ENCODE data around the gene DAB1. TPM values are rescaled to one million over a fixed set of nuclear protein-coding genes. Genes with fewer than 3 reads are reported as not detected.

Gene DAB1
- total RNA-seq, 1 donor, result not detected

DNA sequence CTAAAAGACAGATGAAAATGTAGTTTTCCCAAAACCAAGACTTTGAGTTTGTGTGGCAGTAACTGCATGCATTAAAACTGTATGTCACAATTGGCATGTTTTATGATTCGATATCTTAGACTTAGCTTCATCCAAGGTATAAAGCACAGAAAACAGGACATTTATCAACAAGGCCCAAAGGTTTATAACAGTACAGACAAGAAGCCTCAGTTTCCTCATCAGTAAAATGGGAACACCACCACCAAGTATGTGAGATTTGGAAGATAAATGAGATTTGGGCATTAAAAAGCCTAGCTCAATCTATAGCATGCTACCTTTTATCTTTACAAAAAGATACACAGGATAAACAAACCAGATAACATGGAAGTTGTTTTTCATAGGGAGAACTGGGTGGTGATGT is 128.5 kb downstream of the DAB1 start:
- Histone ChIP-seq H2AFZ (ENCODE audit: low read length) (no peak overlapping the region), H3K4me1 (ENCODE audit: insufficient read depth, low read length) (no peaks in the 10 kb centered on the region), H3K4me2 (ENCODE audit: insufficient read depth, low read length) (no peak overlapping the region), H3K27ac (ENCODE audit: low read depth, low read length) (no peak overlapping the region), H3K79me2 (ENCODE audit: insufficient read depth, low read length) (no peaks in the 10 kb centered on the region), H3K9me3 (ENCODE audit: low read depth, low read length) (no peaks in the 10 kb centered on the region), H3K27me3 (ENCODE audit: insufficient read depth, low read length) (no peaks in the 10 kb centered on the region), H3K36me3 (ENCODE audit: insufficient read depth, low read length) (no peaks in the 10 kb centered on the region), H3K4me3 (ENCODE audit: insufficient read depth, low read length) (no peak overlapping the region), H4K20me1 (ENCODE audit: insufficient read depth, low read length) (no peaks in the 10 kb centered on the region)
- DNase-seq (ENCODE audit: insufficient read length, low spot score, missing footprints), result no peak
- TF ChIP-seq, protein P1, sequence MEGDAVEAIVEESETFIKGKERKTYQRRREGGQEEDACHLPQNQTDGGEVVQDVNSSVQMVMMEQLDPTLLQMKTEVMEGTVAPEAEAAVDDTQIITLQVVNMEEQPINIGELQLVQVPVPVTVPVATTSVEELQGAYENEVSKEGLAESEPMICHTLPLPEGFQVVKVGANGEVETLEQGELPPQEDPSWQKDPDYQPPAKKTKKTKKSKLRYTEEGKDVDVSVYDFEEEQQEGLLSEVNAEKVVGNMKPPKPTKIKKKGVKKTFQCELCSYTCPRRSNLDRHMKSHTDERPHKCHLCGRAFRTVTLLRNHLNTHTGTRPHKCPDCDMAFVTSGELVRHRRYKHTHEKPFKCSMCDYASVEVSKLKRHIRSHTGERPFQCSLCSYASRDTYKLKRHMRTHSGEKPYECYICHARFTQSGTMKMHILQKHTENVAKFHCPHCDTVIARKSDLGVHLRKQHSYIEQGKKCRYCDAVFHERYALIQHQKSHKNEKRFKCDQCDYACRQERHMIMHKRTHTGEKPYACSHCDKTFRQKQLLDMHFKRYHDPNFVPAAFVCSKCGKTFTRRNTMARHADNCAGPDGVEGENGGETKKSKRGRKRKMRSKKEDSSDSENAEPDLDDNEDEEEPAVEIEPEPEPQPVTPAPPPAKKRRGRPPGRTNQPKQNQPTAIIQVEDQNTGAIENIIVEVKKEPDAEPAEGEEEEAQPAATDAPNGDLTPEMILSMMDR (IDR thresholded peaks at IDR 0.05; ENCODE audit: extremely low read depth, low read depth, low read length), result no peak

DNA sequence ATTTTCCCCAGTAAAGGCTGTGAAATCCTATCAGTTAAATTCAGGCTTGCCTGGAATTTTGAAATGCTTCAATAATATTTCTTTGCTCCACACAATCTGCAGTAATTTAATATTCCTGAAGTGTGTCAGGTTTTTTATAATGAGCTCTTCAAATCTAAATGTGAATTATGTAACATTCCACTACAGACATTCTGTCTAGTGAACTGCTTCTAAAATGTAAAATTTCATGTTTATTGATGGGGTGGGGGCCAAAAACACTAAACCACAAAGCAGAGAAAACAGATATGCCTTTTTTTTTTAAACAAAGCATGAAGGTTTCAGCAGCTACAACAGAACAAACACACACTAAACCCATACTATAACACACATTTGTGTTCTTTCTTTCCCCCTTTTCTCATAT is 129.7 kb downstream of the DAB1 start:
- Histone ChIP-seq H3K4me3 (ENCODE audit: insufficient read depth, low read length) (no peak overlapping the region), H4K20me1 (ENCODE audit: insufficient read depth, low read length) (no peaks in the 10 kb centered on the region), H3K4me2 (ENCODE audit: insufficient read depth, low read length) (no peak overlapping the region), H3K36me3 (ENCODE audit: insufficient read depth, low read length) (no peaks in the 10 kb centered on the region), H3K27ac (ENCODE audit: low read depth, low read length) (no peak overlapping the region), H2AFZ (ENCODE audit: low read length) (no peak overlapping the region), H3K27me3 (ENCODE audit: insufficient read depth, low read length) (no peaks in the 10 kb centered on the region), H3K4me1 (ENCODE audit: insufficient read depth, low read length) (no peaks in the 10 kb centered on the region), H3K79me2 (ENCODE audit: insufficient read depth, low read length) (no peaks in the 10 kb centered on the region), H3K9me3 (ENCODE audit: low read depth, low read length) (no peaks in the 10 kb centered on the region)
- TF ChIP-seq, protein P1 (IDR thresholded peaks at IDR 0.05; ENCODE audit: extremely low read depth, low read depth, low read length), result no peak
- no peak for DNase-seq (ENCODE audit: insufficient read length, low spot score, missing footprints)

DNA sequence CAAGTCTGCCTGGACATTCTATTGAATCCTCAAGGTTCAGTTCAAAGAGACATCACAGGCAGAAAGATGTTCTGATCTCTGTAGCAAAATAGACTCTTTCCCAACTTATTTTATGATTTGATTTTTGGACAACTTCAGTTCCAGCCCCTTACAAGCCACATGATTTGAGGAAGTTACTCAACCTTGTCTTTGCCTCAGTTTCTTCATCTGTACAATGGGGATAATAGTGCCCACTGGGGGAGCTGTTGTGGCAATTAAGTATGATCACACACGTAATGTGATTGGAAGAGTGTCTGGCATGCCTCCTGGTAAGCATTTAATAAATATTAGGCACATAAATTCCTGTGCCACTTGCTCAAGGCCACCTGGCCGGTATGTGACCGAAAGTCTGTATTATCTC is 130.6 kb downstream of the DAB1 start:
- no peaks in the 10 kb centered on the region for H3K79me2 ChIP-seq (ENCODE audit: insufficient read depth, low read length)
- no peak for DNase-seq (ENCODE audit: insufficient read length, low spot score, missing footprints)
- TF ChIP-seq, protein P1 (IDR thresholded peaks at IDR 0.05; ENCODE audit: extremely low read depth, low read depth, low read length), result no peak

DNA sequence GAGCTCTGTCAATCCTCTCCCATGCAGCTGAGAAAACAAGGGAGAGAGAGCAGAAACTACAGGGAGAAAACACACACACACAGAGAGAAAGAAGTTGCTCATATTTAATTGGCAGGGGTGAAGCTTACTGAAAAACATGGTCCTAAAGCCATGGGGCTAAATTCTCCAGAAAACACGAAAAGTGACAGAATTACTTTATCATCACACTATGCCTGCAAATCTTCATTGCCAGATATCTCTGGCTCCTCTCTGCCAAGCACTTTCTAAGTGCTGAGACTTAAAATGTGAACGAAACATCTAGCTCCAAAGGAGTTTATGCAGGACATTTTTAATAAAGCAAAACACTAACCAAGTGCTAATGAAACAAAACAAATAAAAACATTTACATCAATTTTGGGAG is 134.1 kb downstream of the DAB1 start:
- H3K36me3 ChIP-seq (ENCODE audit: insufficient read depth, low read length), result no peaks in the 10 kb centered on the region

More for the DNA sequence above, 130.6 kb downstream of the DAB1 start:
- Histone ChIP-seq H3K36me3 (ENCODE audit: insufficient read depth, low read length) (no peaks in the 10 kb centered on the region), H3K9me3 (ENCODE audit: low read depth, low read length) (no peaks in the 10 kb centered on the region), H4K20me1 (ENCODE audit: insufficient read depth, low read length) (no peaks in the 10 kb centered on the region), H3K27me3 (ENCODE audit: insufficient read depth, low read length) (no peaks in the 10 kb centered on the region), H3K4me3 (ENCODE audit: insufficient read depth, low read length) (no peak overlapping the region), H2AFZ (ENCODE audit: low read length) (no peak overlapping the region), H3K27ac (ENCODE audit: low read depth, low read length) (no peak overlapping the region), H3K4me1 (ENCODE audit: insufficient read depth, low read length) (no peaks in the 10 kb centered on the region), H3K4me2 (ENCODE audit: insufficient read depth, low read length) (no peak overlapping the region)

More for the DNA sequence above, 134.1 kb downstream of the DAB1 start:
- H3K4me1 ChIP-seq (ENCODE audit: insufficient read depth, low read length), result no peaks in the 10 kb centered on the region
- no peaks in the 10 kb centered on the region for H3K9me3 ChIP-seq (ENCODE audit: low read depth, low read length)
- H3K27me3 ChIP-seq (ENCODE audit: insufficient read depth, low read length), result no peaks in the 10 kb centered on the region
- H3K79me2 ChIP-seq (ENCODE audit: insufficient read depth, low read length), result no peaks in the 10 kb centered on the region
- H4K20me1 ChIP-seq (ENCODE audit: insufficient read depth, low read length), result no peaks in the 10 kb centered on the region
- H2AFZ ChIP-seq (ENCODE audit: low read length), result no peak overlapping the region
- no peak for DNase-seq (ENCODE audit: insufficient read length, low spot score, missing footprints)
- no peak overlapping the region for H3K4me3 ChIP-seq (ENCODE audit: insufficient read depth, low read length)
- H3K27ac ChIP-seq (ENCODE audit: low read depth, low read length), result no peak overlapping the region
- TF ChIP-seq, protein P1 (IDR thresholded peaks at IDR 0.05; ENCODE audit: extremely low read depth, low read depth, low read length), result no peak
- no peak overlapping the region for H3K4me2 ChIP-seq (ENCODE audit: insufficient read depth, low read length)

All from osteoblast (primary cell).